T-helper 2 cell treated with Interferon-gamma antibody and Interleukin-4, amounts not matched to agents 5 μg/mL and 100 μg/mL, for 36 hours (primary cell): ENCODE results near the gene PPM1G.

Source experiments
- DNase-seq: peaks from one replicate; pipeline ENCODE4 v3.0.0; 2021; ENCODE audit warnings: low spot score
- H3K27ac Mint-ChIP-seq: one replicate; pipeline ENCODE4 v1.8.0; 2021; ENCODE audit warnings: mild to moderate bottlenecking, mixed read lengths
- H3K27me3 Mint-ChIP-seq: one replicate; pipeline ENCODE4 v1.8.0; 2021; ENCODE audit warnings: low read depth, mixed read lengths
- H3K36me3 Mint-ChIP-seq: one replicate; pipeline ENCODE4 v1.8.0; 2021; ENCODE audit warnings: low read depth, mixed read lengths
- H3K4me1 Mint-ChIP-seq: one replicate; pipeline ENCODE4 v1.8.0; 2021; ENCODE audit warnings: low read depth, mixed read lengths
- H3K4me3 Mint-ChIP-seq: one replicate; pipeline ENCODE4 v1.8.0; 2022; ENCODE audit warnings: mild to moderate bottlenecking, moderate library complexity, mixed read lengths
- H3K9me3 Mint-ChIP-seq: one replicate; pipeline ENCODE4 v1.8.0; 2021; ENCODE audit warnings: mixed read lengths

Gene PPM1G

DNA sequence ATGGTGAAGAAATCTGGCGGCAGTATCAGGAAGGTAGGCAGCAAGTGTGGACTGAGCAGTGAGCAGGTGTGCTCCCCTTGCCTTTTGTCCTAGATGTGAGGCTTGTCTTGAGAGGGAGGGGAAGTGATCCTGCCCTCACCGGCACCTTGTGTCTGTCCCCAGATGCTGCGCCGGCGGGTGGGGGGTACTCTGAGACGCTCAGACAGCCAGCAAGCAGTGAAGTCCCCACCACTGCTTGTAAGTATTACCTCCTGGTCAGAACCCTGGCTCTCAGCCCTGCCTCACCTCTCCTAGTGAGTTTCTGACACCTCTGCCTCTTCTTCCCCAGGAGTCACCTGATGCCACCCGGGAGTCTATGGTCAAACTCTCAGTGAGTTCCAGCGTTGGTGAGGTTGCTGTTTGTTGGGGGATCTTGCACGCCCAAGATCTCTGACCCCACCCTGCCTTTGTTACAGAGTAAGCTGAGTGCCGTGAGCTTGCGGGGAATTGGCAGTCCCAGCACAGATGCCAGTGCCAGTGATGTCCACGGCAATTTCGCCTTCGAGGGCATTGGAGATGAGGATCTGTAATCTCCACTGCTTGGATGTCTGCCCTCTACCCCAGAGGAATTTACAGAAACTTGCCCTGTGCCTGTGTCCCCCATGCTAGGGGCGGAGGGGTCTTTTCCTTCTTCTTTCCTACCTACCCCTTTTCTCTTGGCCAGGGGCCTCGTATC is 33.1 kb downstream of the PPM1G start:
- no peaks in the 10 kb centered on the region for H3K9me3 Mint-ChIP-seq
- H3K36me3 Mint-ChIP-seq = peaks cover 58% of the 10 kb centered on the region
- H3K27me3 Mint-ChIP-seq = no peaks in the 10 kb centered on the region
- H3K4me3 Mint-ChIP-seq = no peak overlapping the region
- DNase-seq = no peak
- H3K27ac Mint-ChIP-seq = no peak overlapping the region
- peaks cover 31% of the 10 kb centered on the region for H3K4me1 Mint-ChIP-seq

DNA sequence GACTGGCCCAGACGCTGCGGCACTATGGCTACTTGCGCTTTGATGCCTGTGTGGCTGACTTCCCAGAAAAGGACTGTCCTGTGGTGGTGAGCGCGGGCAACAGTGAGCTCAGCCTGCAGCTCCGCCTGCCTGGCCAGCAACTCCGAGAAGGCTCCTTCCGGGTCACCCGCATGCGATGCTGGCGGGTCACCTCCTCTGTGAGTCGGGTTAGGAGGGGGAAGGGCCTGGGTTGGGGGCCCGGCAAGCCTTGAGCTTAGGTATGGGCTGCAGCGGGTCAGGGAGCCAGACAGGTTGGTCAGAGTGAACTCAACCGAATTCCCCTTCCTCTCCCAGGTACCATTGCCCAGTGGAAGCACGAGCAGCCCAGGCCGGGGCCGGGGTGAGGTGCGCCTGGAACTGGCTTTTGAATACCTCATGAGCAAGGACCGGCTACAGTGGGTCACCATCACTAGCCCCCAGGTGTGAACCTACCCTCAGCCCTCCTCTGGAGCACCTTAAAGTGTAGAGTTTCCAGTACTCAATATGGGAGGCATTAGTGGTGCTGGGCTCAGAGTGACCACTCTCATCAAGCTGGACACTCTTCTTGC is 33.8 kb downstream of the PPM1G start:
- no peak overlapping the region for H3K4me3 Mint-ChIP-seq
- H3K27ac Mint-ChIP-seq = no peak overlapping the region
- peaks cover 27% of the 10 kb centered on the region for H3K4me1 Mint-ChIP-seq
- H3K36me3 Mint-ChIP-seq = peaks cover 56% of the 10 kb centered on the region
- DNase-seq = no peak
- H3K27me3 Mint-ChIP-seq = no peaks in the 10 kb centered on the region
- H3K9me3 Mint-ChIP-seq = no peaks in the 10 kb centered on the region

GRCh38 chr2:27373567-27373966 is 35.8 kb downstream of the PPM1G start:
- H3K9me3 Mint-ChIP-seq = no peaks in the 10 kb centered on the region
- peaks cover 23% of the 10 kb centered on the region for H3K4me1 Mint-ChIP-seq
- DNase-seq = no peak
- H3K4me3 Mint-ChIP-seq = no peak overlapping the region
- peaks cover 52% of the 10 kb centered on the region for H3K36me3 Mint-ChIP-seq
- no peak overlapping the region for H3K27ac Mint-ChIP-seq
- H3K27me3 Mint-ChIP-seq = no peaks in the 10 kb centered on the region

GRCh38 chr2:27372937-27373336 is 36.5 kb downstream of the PPM1G start:
- Mint-ChIP-seq H3K27me3 (no peaks in the 10 kb centered on the region), H3K9me3 (no peaks in the 10 kb centered on the region), H3K36me3 (peaks cover 56% of the 10 kb centered on the region), H3K27ac (peak overlapping the region; percentile 72), H3K4me3 (peak overlapping the region; percentile 88), H3K4me1 (peaks cover 26% of the 10 kb centered on the region)
- DNase-seq = no peak

DNA sequence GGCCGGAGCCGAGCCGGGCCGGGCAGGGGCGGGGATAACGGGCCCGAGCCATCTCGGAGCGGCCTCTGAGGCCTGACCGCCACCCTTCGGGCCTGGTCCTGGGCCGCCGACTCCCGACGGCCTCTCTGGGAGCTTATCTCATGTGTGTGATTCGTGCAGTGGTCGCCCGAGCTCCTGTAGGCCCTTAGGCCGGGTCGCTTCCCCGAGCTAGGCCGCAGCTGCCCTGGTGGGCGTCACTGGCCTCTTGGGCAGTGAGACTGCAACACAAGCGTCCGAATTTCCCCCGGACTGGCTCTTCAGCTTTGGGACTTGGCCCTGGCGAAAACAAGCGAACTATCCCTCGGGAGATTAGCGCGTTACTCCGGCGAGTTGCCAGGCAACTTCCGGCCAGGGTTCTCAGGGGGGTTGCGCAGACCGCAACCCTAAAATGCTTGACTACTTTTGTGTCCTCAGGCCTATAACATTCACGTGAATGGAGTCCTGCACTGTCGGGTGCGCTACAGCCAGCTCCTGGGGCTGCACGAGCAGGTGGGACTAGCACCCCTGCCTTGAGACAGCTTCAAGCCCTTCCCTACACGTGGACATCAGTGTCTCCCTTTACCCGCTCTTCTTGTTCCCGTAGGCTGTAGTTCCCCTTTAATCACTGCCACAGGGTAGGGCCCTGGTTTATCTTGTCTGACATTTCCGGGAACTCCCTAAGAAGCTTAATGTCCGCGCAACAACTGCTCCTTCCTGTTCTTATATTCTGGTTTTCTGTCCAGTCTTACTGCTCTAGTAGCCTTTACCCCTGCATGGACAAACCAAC is 38.4 kb downstream of the PPM1G start:
- H3K27me3 Mint-ChIP-seq = no peaks in the 10 kb centered on the region
- no peaks in the 10 kb centered on the region for H3K9me3 Mint-ChIP-seq
- H3K27ac Mint-ChIP-seq = peak overlapping the region; percentile 93
- peaks cover 61% of the 10 kb centered on the region for H3K36me3 Mint-ChIP-seq
- peak overlapping the region; percentile 88 for H3K4me3 Mint-ChIP-seq
- peak; percentile 44 for DNase-seq
- H3K4me1 Mint-ChIP-seq = peaks cover 24% of the 10 kb centered on the region

DNA sequence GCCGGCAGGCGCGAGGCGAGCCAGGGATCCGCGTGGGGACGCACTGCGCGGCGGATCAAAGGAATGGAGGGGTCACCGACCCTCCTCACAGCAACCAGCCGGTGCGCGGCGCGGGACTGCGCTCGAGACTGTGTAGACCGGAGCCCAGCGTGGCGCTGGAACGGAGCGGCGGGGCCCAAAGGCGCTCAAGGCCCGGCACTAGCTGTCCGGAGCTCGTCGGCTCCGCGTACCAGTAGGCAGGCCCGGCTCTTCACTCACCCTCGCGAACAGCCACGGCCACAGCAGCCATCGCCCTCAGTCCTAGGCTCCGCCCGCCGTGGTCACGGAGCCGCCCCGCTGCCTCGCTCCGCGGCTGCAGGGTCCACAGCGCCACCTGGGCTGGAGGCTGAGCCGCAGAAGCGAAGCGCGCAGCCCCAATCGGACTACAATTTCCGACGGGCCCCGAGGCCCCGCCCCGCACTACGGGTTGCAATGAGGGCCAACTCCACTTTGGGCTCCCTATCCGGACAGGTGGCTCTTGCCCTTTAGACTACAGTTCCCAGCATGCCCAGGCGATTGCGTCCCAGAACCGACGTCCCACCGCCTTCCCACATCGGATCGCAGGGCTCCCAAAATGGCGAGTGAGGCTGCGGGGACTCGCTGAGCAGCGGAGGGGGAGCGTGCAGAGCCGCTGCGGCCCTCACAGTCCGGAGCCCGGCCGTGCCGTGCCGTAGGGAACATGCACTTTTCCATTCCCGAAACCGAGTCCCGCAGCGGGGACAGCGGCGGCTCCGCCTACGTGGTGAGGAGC is 39.2 kb downstream of the PPM1G start, which contains the start of the genes EIF2B4 and SNX17:
EIF2B4 (minus strand) TSS at position 313 of the 790 bp plus-strand sequence; CDS start at position 289, 24 bp downstream.
SNX17 (plus strand) TSS at position 591 of the 790 bp plus-strand sequence; CDS start at position 719, 128 bp downstream.
- peak; percentile 100 for DNase-seq
- Mint-ChIP-seq H3K36me3 (peaks cover 55% of the 10 kb centered on the region), H3K27ac (peak within 1 kb of the TSS; percentile 93), H3K27me3 (no peaks in the 10 kb centered on the region), H3K4me3 (peak within 1 kb of the TSS; percentile 88), H3K9me3 (no peaks in the 10 kb centered on the region), H3K4me1 (peaks cover 24% of the 10 kb centered on the region)

DNA sequence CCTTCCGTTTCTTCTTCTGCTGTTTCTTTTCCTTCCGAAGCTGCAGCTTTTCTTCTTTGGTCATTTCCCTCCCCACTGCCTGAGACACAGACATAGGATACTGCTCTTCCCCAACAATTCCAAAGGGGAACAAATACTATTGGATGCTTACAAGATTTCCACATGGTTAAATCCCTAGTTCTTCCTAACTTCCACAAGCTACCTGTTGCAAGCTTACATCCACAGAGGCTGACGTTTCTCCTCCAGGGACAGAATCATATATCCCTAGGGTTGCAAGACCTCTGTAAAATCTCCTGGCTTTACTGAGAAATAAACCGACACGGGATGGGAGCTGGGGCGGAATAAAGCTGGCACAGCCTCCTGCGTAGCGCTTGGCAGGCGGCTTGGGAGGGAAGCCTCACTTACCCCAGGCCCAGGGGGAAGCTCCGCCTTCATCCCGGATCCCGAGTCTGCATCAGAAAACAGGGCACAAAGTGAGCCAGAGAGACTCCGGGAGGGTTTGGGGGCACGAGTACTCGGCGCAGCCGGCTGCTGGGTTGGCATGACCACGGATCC is 39.8 kb downstream of the PPM1G start:
- H3K27me3 Mint-ChIP-seq = no peaks in the 10 kb centered on the region
- DNase-seq = no peak
- H3K27ac Mint-ChIP-seq = peak overlapping the region; percentile 92
- peaks cover 24% of the 10 kb centered on the region for H3K4me1 Mint-ChIP-seq
- H3K4me3 Mint-ChIP-seq = peak overlapping the region; percentile 88
- H3K9me3 Mint-ChIP-seq = no peaks in the 10 kb centered on the region
- H3K36me3 Mint-ChIP-seq = peaks cover 54% of the 10 kb centered on the region

DNA sequence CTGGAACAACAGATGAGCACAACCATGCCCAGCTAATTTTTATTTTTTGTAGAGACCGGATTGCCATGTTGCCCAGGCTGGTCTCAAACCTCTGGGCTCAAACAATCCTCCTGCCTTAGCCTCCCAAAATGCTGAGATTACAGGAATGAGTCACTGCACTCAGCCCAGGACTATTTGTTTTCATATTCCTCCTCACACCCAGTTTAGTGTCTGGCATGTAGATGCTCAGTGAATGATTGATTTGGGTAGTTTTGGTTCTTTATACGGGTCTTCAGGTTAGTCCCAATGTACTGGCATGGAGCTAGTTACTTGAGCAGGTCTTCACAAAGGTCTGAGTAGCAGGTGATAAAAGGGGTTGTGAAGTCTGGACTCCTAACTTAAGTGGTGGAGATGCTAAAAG is 45.5 kb downstream of the PPM1G start:
- Mint-ChIP-seq H3K4me3 (no peak overlapping the region), H3K36me3 (peaks cover 37% of the 10 kb centered on the region), H3K4me1 (peaks cover 9% of the 10 kb centered on the region), H3K27ac (no peak overlapping the region), H3K9me3 (no peaks in the 10 kb centered on the region), H3K27me3 (no peaks in the 10 kb centered on the region)
- DNase-seq = no peak

DNA sequence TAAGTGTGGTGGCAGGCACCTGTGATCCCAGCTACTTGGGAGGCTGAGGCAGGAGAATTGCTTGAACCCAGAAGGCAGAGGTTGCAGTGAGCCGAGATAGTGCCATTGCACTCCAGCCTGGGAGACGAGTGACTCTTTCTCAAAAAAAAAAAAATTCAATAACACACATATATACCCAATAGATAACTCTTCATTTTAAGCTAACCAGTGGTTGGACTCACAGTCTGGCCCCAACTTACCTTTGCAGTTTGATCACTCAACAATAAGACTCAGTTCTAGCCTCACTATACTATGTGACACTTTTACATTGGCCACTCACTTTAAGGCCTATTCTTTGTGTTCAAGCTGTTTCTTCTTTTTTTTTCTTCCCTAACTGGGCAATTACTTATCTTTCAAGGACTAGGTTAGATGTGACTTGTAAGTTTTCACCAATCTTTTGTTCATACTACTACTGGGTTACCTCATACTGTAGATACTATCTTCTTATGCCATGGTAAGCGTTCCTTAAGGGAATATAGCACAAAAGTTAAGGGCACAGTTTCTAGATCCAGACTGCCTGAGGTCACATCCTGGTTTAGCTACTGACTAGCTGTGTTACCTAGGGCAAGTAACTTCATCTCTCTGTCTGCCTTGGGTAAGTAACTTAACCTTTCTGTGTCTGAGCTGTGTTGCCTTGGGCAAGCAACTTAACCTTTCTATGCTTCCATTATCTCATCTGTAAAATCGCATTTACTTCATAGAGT is 46.5 kb downstream of the PPM1G start:
- Mint-ChIP-seq H3K27me3 (no peaks in the 10 kb centered on the region), H3K4me1 (peaks cover 13% of the 10 kb centered on the region), H3K4me3 (no peak overlapping the region), H3K27ac (no peak overlapping the region), H3K36me3 (peaks cover 32% of the 10 kb centered on the region), H3K9me3 (no peaks in the 10 kb centered on the region)
- no peak for DNase-seq

- H3K9me3 Mint-ChIP-seq = no peaks in the 10 kb centered on the region
- peaks cover 14% of the 10 kb centered on the region for H3K36me3 Mint-ChIP-seq
- peak; percentile 94 for DNase-seq
- H3K27ac Mint-ChIP-seq = peak within 1 kb of the TSS; percentile 98
- H3K4me1 Mint-ChIP-seq = peaks cover 37% of the 10 kb centered on the region
- H3K4me3 Mint-ChIP-seq = peak within 1 kb of the TSS; percentile 99
- no peaks in the 10 kb centered on the region for H3K27me3 Mint-ChIP-seq
Observed at GRCh38 chr2:27356382-27357181, 52.8 kb downstream of the PPM1G start, which contains the start of gene GTF3C2. Gene GTF3C2, minus strand, starts transcription at chr2:27356764. Its CDS starts 13,210 bp downstream, at chr2:27343554.

DNA sequence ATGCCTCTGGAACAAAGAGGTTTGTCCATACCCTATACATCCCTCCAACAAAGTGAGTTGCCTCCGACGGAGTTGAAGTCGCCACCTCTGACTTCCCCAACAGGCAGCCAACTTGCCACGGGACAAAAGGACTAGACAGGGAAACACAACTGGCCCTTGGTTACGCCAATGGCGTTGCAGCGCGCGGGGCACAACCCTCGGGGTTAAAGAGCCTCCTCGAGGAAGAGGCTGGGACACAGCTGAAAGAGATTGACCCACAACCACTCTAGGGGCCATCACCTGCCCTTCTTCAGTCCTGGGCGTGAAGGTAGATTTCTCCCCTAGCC is 53.4 kb downstream of the PPM1G start:
- no peak for DNase-seq
- H3K4me3 Mint-ChIP-seq = peak overlapping the region; percentile 99
- H3K4me1 Mint-ChIP-seq = peaks cover 39% of the 10 kb centered on the region
- no peaks in the 10 kb centered on the region for H3K9me3 Mint-ChIP-seq
- H3K27me3 Mint-ChIP-seq = no peaks in the 10 kb centered on the region
- peaks cover 14% of the 10 kb centered on the region for H3K36me3 Mint-ChIP-seq
- peak overlapping the region; percentile 98 for H3K27ac Mint-ChIP-seq

DNA sequence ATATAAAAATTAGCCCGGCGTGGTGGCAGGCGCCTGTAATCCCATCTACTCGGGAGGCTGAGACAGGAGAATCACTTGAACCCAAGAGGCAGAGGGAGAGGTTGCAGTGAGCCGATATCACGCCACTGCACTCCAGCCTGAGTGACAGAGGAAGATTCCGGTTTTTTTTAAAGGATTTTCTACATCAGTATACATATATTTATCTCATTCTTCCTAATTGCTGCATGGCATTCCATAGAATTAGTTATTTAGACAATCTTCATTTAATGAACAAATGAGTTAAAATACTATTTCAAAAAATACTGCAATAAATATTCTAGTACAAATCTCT is 54.8 kb downstream of the PPM1G start:
- peaks cover 39% of the 10 kb centered on the region for H3K4me1 Mint-ChIP-seq
- no peak overlapping the region for H3K27ac Mint-ChIP-seq
- H3K9me3 Mint-ChIP-seq = no peaks in the 10 kb centered on the region
- no peaks in the 10 kb centered on the region for H3K27me3 Mint-ChIP-seq
- no peak for DNase-seq
- peaks cover 20% of the 10 kb centered on the region for H3K36me3 Mint-ChIP-seq
- H3K4me3 Mint-ChIP-seq = peak overlapping the region; percentile 99
